Measurements from ENCODE around the gene HCFC1R1.

DNA sequence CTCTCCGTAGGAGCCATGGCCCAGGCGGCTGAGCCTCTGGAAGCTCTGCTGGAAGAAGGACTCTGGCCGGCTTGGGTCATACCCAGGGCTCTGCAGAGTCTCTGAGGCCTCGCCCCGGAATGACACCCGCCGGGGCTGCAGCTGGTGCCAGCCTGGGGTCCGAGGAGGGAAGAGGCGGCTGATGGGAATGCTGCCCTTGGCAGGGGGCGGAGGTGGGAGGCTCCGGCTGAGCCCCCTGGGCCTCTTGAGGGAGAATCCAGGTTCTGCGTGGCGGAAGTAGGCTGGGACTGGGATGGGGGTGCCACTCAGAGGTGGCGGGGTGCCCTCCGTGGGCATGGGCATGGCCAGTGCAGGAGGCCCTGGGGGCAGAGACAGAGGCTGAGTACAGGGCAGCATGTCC is 47.1 kb downstream of the HCFC1R1 start:
- TF ChIP-seq, protein P1, sequence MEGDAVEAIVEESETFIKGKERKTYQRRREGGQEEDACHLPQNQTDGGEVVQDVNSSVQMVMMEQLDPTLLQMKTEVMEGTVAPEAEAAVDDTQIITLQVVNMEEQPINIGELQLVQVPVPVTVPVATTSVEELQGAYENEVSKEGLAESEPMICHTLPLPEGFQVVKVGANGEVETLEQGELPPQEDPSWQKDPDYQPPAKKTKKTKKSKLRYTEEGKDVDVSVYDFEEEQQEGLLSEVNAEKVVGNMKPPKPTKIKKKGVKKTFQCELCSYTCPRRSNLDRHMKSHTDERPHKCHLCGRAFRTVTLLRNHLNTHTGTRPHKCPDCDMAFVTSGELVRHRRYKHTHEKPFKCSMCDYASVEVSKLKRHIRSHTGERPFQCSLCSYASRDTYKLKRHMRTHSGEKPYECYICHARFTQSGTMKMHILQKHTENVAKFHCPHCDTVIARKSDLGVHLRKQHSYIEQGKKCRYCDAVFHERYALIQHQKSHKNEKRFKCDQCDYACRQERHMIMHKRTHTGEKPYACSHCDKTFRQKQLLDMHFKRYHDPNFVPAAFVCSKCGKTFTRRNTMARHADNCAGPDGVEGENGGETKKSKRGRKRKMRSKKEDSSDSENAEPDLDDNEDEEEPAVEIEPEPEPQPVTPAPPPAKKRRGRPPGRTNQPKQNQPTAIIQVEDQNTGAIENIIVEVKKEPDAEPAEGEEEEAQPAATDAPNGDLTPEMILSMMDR (IDR thresholded peaks at IDR 0.05; ENCODE audit: borderline replicate concordance, extremely low read depth, low read length, poor library complexity, severe bottlenecking), result no peak
- TF ChIP-seq EZH2 (IDR thresholded peaks at IDR 0.05; ENCODE audit: borderline replicate concordance, low read depth, low read length, severe bottlenecking), result no peak
